Measurements from ENCODE around the gene CADM2. TPM values are rescaled to one million over a fixed set of nuclear protein-coding genes. Genes with fewer than 3 reads are reported as not detected.

CADM2 gene
- total RNA-seq, 1 experiment from 2014 or later = 10.9 TPM

DNA sequence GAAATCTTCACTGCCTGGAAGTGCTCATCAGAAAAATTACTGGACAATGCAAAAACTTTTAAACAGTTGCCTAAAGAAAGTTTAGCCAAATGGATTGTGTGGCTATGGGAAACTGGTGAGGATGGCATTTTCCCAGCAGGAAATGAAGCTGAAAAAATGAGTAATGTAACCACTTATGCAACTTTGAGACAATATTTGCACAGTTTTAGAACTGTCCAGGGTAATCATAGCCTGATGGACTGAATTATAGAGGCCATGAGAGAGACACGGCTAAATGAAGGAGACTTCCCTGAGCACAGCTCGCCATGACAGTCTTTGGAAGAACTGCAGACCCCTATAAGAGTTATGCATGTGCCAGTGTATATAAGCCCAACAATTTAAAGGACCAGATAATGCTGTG, 1150.6 kb downstream of the CADM2 start:
- Histone ChIP-seq H3K4me1 (ENCODE audit: insufficient read depth, low read length) (no peaks in the 10 kb centered on the region; the same call in 1 of the 2 replicates), H4K91ac (ENCODE audit: insufficient read length, low read depth, low read length) (no peak overlapping the region), H3K4ac (ENCODE audit: low read depth, low read length) (no peak overlapping the region), H3K14ac (ENCODE audit: insufficient read depth, low read length) (no peak overlapping the region), H3K79me1 (ENCODE audit: insufficient read depth, low read depth, low read length, poor library complexity, severe bottlenecking) (no peaks in the 10 kb centered on the region), H3K27me3 (ENCODE audit: insufficient read depth, low read length) (no peaks in the 10 kb centered on the region; the same call in 1 of the 2 replicates), H2AFZ (ENCODE audit: low read length) (no peak overlapping the region), H2BK5ac (ENCODE audit: insufficient read length, low read length) (no peak overlapping the region), H2AK5ac (ENCODE audit: insufficient read length, low read length) (no peak overlapping the region), H3K9ac (ENCODE audit: extremely low read depth, insufficient read length, low read length) (no peak overlapping the region), H3K79me2 (ENCODE audit: insufficient read depth, low read length) (no peaks in the 10 kb centered on the region), H4K20me1 (ENCODE audit: control insufficient read depth, insufficient read depth, insufficient read length) (no peaks in the 10 kb centered on the region), H2BK120ac (ENCODE audit: low read depth, low read length, poor library complexity, severe bottlenecking) (no peak overlapping the region), H4K8ac (replicated peaks; ENCODE audit: insufficient read length, low read depth, low read length) (no peak overlapping the region), H3K23me2 (ENCODE audit: insufficient read length, low read depth, low read length, poor library complexity, severe bottlenecking) (no peaks in the 10 kb centered on the region), H3K4me2 (ENCODE audit: insufficient read depth, insufficient read length, low read length) (no peak overlapping the region), H3K56ac (ENCODE audit: insufficient read length, low read depth, low read length) (no peak overlapping the region), H2BK15ac (ENCODE audit: low read depth, low read length) (no peak overlapping the region), H2BK12ac (ENCODE audit: insufficient read length, low read depth, low read length) (no peak overlapping the region), H3K27ac (ENCODE audit: insufficient read length, low read depth, low read length) (no peak overlapping the region), H4K5ac (ENCODE audit: insufficient read length, low read depth, low read length) (no peak overlapping the region), H3K23ac (ENCODE audit: insufficient read length, low read depth, low read length) (no peak overlapping the region), H3K18ac (ENCODE audit: insufficient read length, low read depth, low read length) (no peak overlapping the region), H3T11ph (ENCODE audit: low read length) (no peak overlapping the region), H2BK20ac (ENCODE audit: low read depth, low read length, poor library complexity, severe bottlenecking) (no peak overlapping the region), H3K9me3 (ENCODE audit: control insufficient read depth, low read depth, low read length) (peaks cover 9% of the 10 kb centered on the region)
- Mint-ChIP-seq H3K27me3 (ENCODE audit: low read depth) (no peaks in the 10 kb centered on the region), H3K27ac (no peak overlapping the region), H3K9me3 (peaks cover 19 to 21% of the 10 kb centered on the region in 2 experiments), H3K4me3 (no peak overlapping the region), H3K36me3 (ENCODE audit: insufficient read depth in 1 of 3, low read depth in 3 of 3) (peaks cover 13 to 25% (median 16%) of the 10 kb centered on the region in 3 experiments), H3K4me1 (peaks cover 9 to 14% of the 10 kb centered on the region in 2 experiments)
- DNase-seq = no peak
- no CpG with 5 or more reads among the region's 2 CpGs for WGBS (ENCODE audit: extremely low coverage, insufficient read length, low lambda C conversion rate)
- TF ChIP-seq, protein P1, sequence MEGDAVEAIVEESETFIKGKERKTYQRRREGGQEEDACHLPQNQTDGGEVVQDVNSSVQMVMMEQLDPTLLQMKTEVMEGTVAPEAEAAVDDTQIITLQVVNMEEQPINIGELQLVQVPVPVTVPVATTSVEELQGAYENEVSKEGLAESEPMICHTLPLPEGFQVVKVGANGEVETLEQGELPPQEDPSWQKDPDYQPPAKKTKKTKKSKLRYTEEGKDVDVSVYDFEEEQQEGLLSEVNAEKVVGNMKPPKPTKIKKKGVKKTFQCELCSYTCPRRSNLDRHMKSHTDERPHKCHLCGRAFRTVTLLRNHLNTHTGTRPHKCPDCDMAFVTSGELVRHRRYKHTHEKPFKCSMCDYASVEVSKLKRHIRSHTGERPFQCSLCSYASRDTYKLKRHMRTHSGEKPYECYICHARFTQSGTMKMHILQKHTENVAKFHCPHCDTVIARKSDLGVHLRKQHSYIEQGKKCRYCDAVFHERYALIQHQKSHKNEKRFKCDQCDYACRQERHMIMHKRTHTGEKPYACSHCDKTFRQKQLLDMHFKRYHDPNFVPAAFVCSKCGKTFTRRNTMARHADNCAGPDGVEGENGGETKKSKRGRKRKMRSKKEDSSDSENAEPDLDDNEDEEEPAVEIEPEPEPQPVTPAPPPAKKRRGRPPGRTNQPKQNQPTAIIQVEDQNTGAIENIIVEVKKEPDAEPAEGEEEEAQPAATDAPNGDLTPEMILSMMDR (conservative IDR thresholded peaks at IDR 0.05) = no peak

Small RNA genes lying within 50 kb of the gene (microRNA-seq; reads per million reads assigned to microRNA genes)
- gene MIR5688 (ENCODE audit: borderline microRNAs expressed) = not detected

Measured in H9 (cell line).